NCI-H446 (cell line): ENCODE results near the gene PRR23C.
"Not testable (repeated sequence)": the region's sequence is repeated elsewhere in the genome, so short reads cannot be mapped to it uniquely, and the experiment has no call there.

Source experiments
- DNase-seq, 2 experiments: peaks; one replicate each; lab custom pipeline; 2025; lab: John Stamatoyannopoulos, UW

PRR23C gene

GRCh38 chr3:139044366-139045210 lies at the start of gene PRR23C:
Gene PRR23C (minus strand): TSS chr3:139044892. CDS start chr3:139044620, 272 bp downstream.
- DNase-seq = no peak

GRCh38 chr3:139093840-139094239 lies 49.1 kb upstream of the PRR23C start:
- no peak for DNase-seq

GRCh38 chr3:139088462-139089324 lies 44.0 kb upstream of the PRR23C start:
- no peak for DNase-seq

- DNase-seq = no peak
These were observed 42.9 kb upstream of the PRR23C start for GRCh38 chr3:139087621-139088020.

- no peak for DNase-seq
These were observed 39.5 kb upstream of the PRR23C start for GRCh38 chr3:139084176-139084575.

- no peak for DNase-seq
These were observed 29.9 kb upstream of the PRR23C start for GRCh38 chr3:139074565-139075115.

GRCh38 chr3:139062918-139063317 lies 18.2 kb upstream of the PRR23C start:
- DNase-seq = no peak

GRCh38 chr3:139052802-139053600 lies 8.3 kb upstream of the PRR23C start:
- DNase-seq = no peak

GRCh38 chr3:139043554-139044365 lies 932 bp downstream of the PRR23C start:
- DNase-seq = no peak

GRCh38 chr3:139037478-139037877 lies 7.2 kb downstream of the PRR23C start:
- DNase-seq = no peak

- DNase-seq = no peak
These were observed 12.2 kb downstream of the PRR23C start for GRCh38 chr3:139032326-139033002.

GRCh38 chr3:139030576-139030975 lies 14.1 kb downstream of the PRR23C start:
- DNase-seq = not testable (repeated sequence)

GRCh38 chr3:139024968-139025367 lies 19.7 kb downstream of the PRR23C start:
- no peak for DNase-seq

- no peak for DNase-seq
These were observed 23.8 kb downstream of the PRR23C start, which contains the start of gene PRR23B for GRCh38 chr3:139020868-139021234. Gene PRR23B (minus strand): TSS chr3:139020926. CDS start chr3:139020661, 265 bp downstream.

- no peak for DNase-seq
These were observed 24.4 kb downstream of the PRR23C start for GRCh38 chr3:139020036-139020867.

- DNase-seq = no peak
These were observed 28.2 kb downstream of the PRR23C start for GRCh38 chr3:139016430-139017048.

- DNase-seq = no peak
These were observed 38.5 kb downstream of the PRR23C start, which contains the start of gene PRR23A for GRCh38 chr3:139006051-139006716. Gene PRR23A (minus strand): TSS chr3:139006268. CDS start chr3:139006268, 0 bp downstream.

- DNase-seq = no peak
These were observed 39.2 kb downstream of the PRR23C start for GRCh38 chr3:139005356-139005993.
